HTERT RPE-1 (cell line): ENCODE data around the gene TXNRD1.
"Not testable (repeated sequence)": the region's sequence is repeated elsewhere in the genome, so short reads cannot be mapped to it uniquely, and the experiment has no call there.

Source experiments
- in situ Hi-C: fragments of 300-500 bp; cut with MboI; formaldehyde crosslinking; loops from 4 replicates; pipeline ENCODE4 v1.14.3; 2020; ENCODE audit warnings: low sequenced_read_pairs

The TXNRD1 gene

DNA sequence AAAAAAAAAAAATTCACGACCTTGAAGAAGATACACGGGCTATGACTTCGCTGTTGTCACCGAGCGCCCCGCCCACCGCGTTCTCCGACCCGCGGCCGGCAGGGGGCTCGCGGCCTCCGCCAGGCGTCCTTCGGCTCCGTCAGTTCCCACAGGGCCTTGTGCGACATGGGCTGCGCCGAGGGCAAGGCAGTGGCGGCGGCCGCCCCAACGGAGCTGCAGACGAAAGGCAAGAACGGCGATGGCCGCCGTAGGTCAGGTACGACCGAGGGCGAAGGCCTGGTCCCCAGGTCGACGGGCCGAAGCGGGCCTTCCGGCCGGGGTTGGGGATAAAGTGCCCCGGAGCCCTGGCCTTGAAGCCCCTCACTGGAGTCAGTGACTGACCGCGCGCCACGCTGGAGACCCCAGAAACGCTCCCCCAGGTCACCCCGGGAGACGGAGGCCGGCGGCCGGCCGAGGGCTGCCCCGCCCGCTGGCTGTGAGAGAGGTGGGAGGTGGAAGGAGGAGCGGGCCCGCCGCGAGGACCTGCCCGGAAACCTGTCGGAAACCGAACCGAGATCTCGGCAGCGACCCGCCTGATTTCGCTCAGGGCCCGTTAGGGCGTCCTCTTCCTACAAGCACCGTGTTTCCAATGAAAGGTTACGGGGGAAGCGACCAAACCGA lies at the start of gene TXNRD1:
TXNRD1 (plus strand) TSS at position 142 of the 660 bp plus-strand sequence; CDS start at position 166, 24 bp downstream.
- in situ Hi-C loops, result no loop called here

DNA sequence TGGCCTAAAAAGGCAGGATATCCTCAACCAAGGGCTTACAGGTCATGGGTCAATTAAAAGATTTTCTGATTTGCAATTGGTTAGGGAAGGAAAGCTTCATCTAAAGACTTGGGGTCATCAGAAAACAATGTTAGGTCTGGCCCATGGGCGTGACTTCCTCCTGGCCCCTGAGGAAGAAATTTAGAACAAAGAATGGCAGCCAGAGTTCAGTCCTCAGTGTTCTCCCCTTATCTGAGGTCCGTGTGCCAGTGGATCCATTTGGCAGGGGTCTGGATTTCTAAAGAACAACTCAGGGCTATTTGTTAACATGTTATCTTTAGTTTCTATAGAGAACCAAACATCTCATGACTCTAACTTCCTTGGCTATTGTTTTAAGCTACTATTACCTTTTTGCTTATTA lies 49.8 kb upstream of the TXNRD1 start:
- in situ Hi-C loops, result no loop called here

DNA sequence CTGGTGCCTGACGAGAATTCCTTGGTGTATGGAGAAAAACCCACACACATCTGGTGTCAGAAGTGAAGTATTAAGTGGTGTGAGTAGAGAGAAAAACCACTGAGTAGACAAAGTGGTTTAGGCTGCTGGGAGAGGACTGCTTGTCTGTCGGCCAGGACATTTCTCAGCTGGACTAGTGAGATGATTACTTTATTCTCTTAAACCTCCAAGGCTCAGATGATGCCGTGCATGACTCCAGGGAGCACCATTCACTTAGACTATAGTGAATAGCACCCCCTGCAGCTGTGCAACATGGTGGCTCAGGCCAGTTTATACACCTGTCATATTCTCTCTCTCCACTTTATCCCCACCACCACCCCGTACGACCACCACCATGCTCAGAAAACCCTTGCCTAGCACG lies 49.1 kb upstream of the TXNRD1 start:
- in situ Hi-C loops, result no loop called here

DNA sequence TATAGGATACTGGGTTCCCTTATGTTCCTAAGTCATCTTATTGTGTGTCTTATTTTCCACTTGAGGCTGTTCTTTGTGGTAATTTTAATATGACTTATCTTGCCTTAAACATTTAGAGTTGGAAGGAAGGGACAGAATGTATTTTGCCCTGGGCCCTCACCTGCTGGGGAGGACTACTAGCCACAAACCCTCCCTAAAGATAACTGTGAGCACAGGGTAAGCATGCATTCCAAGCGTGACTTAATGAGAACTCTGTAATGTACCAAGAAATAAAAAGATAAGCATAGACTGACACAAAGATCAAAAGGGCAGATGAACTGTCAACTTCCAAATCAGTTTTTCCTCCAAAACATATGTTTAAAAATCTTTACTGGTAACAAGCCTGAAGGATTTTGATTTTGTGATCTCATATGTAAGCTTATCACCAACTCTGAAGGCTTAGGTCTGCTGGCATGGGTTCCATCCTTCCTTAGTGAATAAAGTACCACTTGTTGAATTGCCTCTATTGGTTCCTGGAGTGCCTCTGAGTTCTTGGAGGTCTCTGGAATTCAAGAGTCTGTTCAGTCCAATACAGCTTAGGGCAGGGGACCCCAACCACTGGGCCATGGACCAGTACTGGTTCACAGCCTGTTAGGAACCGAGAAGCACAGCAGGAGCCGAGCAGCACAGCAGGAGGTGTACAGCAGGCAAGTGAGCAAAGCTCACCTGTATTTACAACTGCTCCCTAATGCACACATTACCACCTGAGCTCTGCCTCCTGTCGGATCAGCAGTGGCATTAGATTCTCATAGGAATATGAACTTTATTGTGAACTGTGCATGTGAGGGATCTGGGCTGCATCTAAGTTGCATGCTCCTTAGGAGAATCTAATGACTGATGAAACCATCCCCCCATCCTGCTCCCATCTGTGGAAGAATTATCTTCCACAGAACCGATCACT lies 47.8 kb upstream of the TXNRD1 start:
- in situ Hi-C loops, result no loop called here

DNA sequence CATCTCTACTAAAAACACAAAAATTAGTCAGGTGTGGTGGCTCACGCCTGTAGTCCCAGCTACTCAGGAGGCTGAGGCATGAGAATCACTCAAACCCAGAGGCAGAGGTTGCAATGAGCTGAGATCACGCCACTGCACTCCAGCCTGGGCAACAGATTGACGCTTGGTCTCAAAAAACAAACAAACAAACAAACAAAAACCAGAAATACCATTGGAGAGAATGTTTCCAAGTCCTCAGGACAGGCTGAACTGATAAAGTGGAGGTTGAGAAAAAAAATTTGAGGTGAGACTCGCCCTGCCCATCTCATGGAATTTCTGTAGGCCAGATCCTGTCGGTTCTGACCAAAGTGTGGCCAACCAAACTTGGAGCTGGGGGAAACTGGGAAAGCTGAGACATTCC lies 47.0 kb upstream of the TXNRD1 start:
- in situ Hi-C loops, result no loop called here

DNA sequence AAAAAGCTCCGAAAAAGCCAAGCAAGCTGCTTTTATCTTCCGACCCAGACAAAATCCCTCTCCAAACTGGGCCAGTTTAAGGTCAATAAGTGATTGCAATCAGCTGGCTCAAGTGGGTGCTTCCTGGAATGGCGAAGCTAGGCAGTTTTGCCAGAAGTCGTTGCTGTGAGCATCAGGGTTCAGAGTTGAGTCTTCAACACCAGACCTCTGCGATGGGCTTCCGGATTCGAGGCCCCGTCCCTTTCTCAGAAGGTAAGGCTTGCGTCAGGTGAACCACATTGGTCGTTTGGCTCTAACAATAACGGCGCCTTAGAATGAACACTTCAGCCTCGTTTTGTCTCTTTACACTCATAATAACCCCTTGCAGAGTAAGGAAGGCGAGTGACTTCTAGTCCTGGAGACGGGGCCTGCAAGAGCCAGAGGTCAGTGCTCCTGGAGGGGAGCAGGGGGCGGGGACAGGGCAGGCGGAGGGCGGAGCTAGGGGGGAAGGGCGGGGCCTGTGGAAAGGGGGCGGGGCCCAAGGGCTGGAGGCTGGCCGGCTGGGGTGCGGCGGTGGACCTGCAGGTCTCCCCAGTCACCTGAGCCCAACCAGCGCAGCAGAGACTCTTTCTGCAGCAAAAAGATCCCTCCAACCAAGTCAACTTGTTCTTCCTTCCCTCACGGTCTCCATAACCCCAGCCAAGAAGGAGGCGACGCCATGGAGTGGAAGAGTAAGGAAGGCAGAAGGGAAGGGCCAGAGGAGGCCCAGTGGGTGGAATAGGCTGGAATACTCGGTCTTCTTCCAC lies 43.6 kb upstream of the TXNRD1 start:
- in situ Hi-C loops, result no loop called here

DNA sequence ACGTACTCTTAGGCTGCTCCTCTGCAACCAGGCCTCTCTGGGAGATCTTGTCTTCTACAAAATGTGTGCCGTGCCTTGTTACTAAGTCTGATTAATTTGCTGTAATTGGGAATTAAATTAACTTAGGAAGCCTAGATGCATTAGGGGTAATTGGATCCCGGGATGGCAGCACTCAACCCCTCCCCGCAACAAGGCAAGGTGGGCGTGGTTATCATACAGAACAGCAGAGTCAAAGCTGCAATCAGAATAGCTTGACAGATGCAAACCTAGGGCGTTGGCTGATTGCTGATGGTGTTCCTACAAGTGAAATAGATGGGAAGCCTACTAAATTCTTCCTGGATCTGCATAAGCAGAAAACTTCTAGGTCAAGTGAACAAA lies 43.0 kb upstream of the TXNRD1 start:
- in situ Hi-C loops, result no loop called here

DNA sequence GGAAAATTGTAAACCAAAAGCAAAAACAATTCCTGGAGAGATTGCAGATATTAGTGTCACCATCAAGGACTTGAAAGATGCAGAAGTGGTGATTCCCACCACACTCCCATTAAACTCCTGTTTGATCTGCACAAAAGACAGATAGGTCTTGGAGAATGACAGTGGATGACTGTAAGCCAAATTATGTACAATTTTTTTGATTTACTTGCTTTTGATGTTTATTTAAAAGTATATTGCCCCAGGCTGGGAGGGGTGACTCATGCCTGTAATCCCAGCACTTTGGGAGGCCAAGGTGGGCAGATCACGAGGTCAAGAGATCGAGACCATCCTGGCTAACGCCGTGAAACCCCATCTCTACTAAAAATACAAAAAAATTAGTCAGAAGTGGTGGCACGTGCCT lies 41.8 kb upstream of the TXNRD1 start:
- in situ Hi-C loops, result not testable (repeated sequence)

DNA sequence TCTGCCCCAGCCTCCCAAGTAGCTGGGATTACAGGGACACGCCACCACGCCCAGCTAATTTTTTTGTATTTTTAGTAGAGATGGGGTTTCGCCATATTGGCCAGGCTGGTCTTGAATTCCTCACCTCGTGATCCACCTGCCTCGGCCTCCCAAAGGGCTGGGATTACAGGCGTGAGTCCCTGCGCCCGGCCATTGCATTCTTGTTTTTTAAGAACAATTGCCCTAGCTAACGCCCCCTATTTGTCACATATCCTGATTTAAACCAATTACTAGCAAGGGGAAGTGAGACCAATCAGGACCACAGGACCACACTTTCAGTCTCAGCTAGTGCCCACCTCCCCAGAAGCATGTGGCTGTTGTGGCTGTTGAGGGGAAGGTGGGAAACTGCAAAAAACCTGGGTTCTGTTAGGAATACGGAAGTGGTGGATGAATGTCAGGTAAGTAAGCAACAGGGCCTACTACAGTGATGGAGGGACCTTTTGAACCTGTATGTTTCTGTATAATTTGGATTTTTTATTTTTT lies 39.8 kb upstream of the TXNRD1 start:
- in situ Hi-C loops, result no loop called here

DNA sequence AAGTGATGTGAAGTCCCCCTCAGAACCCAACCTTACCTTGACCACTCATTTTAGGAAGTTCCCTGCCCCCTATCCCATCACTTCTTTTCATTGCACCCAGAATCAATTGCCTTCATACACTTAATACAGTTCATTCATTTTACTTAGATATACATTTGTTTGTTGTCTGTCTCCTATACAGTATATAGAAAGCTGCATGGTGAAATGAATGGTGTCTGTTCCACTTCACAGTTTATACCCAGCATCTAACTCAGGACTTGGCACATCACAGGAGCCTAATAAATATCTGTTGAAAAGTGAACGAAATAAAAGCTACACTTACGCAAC lies 38.3 kb upstream of the TXNRD1 start:
- in situ Hi-C loops, result no loop called here

DNA sequence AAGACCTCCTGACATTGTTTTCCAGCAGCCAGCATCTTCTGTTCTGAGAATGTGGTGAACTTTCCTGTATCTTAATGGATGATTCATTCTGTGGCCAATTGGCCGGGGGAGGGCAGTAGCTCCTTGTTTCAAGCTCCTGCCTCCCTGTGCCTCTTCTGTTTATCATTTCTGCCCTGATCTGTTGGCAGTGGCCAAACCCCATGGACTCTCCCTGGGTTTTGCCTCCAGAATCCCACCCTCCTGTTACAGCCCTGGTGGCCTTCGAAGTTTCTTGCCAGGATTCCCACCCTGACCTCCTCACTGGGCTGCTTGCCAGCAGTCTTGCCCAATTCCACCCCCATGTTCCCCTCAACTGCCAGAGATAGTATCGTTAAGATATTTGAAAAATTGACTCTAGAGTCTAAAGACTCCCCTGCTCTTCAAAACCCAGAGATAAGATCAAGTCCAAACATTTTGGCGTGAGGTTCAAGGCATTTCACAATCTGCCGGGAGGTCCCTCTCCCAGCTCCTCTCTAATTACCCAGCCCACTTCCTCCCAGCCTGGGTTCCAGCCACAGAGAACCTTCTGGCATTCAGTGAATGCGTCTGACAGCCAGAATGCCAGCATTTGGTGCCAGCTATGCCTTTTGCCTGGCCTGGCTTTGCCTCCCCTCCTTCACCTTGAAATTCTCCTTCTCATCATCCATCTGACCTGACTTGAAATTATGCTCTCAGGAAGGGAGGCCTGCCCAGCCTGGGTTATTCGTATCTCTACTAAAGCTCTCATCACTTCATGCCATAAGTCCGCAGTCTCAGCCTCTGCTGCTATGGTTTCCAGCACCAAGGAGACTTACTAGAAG lies 37.7 kb upstream of the TXNRD1 start:
- in situ Hi-C loops, result no loop called here

DNA sequence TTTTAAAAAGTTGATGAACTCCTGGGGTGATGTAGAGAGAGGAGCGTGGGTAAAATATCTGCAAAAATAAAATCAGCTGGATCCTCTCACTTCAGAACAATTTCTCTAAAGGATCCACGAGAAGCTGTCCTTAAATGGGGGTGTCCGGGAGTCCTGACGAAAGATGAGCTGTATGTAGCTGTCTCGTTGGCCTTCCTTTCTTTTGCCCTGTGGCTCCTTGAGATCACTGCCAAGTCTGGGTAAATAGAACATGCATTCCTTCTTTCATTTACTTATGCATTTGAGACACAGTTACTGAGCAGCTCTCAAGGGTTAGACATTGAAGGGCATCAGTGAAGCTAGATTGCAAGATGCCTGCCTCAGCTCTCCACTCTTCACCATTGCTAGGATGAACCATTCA lies 35.2 kb upstream of the TXNRD1 start:
- in situ Hi-C loops, result no loop called here

DNA sequence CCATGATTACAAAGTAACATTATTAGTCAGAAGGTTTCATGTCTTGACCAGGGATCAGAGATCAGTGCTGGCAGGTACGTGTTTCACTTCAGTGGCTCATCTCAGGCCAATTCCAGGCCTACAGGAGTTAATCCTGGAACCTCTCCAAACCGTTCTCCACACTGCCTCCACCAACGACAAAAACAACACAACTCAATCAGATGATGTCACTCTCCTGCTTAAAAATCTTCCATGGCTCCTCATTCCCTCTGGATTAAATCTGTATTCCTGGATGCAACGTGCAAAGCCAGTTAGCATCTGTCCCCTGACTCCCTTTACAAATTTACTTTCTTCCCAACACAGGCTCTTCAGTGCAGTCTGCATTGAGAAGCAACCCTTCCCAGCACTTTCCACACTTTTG lies 34.3 kb upstream of the TXNRD1 start:
- in situ Hi-C loops, result no loop called here

DNA sequence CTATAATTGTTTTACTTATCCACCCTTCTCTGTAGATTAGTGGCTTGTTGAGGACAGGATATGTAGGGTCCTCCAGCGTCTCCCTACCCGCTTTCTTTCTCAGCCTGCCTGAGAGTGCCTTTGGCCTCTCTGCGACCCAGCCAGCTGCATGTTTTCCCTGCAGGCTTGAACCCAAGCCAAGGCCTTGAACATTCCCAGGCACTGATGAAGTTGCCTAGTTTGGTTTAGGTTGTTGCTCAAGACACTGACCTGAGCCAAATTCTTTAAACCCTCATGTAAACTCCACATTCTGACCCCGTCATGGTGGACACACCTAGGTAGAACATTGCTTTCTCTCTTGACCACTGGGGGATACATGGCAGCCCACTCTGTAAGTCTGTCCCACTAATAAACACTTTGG lies 33.4 kb upstream of the TXNRD1 start:
- in situ Hi-C loops, result no loop called here

DNA sequence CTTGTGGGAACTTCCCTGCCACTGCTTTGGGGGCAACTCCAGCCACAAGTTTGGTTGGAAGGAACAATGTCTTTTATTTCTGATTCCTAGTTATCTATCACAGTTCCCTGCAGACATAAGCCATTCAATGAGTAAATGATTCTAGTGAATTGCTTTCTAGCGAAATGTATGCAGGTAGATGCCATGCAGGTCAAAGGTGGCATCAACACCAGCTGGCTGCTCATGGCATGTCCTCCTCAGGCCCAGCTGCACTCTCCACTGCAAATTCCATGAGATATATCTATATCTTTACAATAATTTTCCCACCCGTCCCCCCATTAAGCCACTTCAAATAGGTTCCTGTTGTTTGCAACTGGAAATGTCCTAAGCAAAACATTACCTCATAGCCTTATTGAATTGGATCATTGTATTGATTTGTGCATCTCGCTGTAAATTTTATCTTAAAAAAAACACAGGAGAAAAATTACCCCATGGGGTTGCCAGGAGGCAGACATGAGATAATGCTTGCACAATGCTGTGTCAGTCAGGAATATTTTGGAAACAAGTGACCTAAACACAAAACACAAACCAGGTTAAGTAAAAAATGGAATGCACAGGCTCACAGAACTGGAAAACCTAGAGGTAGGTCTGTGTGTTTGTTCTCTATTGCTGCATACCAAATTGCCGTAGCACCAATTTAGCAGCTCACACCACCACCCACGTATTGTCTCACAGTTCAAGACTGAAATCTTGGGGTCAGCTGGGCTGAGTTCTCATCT lies 32.8 kb upstream of the TXNRD1 start:
- in situ Hi-C loops, result no loop called here

DNA sequence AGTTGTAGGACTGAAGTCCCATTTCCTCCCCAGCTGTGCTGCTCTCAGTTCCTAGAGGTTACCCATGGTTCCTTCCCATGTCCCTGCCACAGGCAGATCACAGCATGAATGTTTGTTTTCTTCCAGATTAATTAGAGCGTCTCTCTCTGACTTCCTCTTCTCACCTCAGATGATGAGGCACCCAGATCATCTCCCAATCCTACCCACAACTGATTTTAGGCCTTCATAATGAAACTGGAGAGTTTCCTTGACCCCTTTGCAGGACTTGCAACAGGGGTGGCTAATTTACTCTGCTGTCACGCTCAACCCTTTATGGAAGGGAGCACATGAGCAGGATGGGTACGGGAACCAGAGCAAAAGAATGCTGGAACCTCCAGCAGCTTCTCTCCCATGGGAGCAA lies 32.1 kb upstream of the TXNRD1 start:
- in situ Hi-C loops, result no loop called here

DNA sequence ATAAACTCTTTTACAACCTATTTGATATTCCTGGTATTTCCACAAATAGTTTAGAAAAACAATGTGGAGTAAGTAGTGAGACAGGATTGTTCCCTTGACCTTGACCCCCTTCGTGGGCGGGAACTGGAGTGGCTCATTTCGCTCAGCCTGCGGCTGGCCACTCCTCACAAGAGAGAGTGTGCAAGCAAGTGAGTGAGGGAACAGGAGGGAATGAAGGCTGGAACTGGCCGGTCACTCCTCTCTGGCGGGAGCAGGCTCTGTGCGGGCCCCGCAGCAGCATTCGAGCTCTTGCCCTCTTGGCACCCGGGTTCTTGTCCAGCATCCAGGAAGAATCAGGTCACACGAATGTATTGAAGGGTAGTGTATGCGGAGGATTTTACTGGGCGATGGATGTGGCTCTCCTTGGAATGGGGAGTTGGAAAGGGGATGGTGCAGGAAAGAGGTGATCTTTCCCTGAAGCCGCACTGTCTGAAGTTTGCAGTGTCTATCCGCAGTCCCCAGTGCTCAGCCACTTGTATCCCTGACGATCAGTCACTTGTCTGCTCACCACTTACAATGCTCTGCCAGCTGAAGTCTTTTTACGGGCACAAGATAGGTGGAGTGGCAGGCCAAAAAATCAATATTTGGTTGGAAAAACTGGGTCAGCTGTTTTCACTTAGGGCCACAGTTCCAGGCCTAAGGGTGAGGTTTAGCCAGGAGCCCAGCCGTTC lies 28.0 kb upstream of the TXNRD1 start:
- in situ Hi-C loops, result no loop called here

DNA sequence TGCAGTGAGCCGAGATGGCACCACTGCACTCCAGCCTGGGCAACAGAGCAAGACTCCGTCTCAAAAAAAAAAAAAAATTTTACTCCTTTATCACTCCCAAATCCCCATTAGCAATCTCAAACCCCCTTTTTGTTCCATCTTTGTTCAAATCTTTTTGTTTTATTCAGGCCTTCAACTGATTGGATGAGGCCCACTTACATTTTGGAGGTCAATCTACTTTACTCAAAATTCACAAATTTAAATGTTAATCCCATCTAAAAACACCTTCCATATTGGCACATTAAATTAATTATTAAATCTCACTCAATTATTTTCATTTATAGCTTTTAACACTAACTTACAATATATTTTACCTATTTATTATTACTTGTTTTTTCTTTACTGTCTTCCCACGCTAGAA lies 27.0 kb upstream of the TXNRD1 start:
- in situ Hi-C loops, result no loop called here

DNA sequence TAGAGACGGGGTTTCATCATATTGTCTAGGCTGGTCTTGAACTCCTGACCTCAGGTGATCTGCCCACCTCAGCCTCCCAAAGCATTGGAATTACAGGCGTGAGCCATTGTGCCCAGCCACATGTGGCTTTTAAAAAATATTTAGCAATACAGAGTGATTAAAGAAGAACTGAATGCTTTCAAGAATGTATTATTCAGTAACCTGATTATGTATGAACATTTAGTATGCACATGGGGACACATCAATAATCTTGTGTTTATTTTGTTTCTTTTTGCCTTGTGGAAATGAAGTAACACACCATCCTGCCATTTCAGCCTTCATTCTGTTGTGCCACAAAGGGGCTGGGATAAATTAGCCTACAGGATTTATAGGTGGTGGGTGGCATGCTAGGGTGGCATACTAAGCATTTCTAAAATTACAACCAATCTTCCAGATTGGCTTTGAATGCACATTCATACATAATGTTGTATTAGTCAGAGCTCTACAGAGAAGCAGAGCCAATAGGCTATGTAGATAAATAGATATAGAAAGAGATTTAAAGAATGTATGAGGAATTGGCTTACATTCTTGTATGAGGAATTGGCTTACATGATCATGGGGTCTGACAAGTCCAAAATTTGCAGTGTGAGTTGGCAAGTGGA lies 25.5 kb upstream of the TXNRD1 start:
- in situ Hi-C loops, result no loop called here
